Lower lobe of right lung (tissue), 2 donors: ENCODE measurements around the gene SBF1. TPM values are rescaled to one million over a fixed set of nuclear protein-coding genes. Genes with fewer than 3 reads are reported as not detected.

Source experiments
- ATAC-seq, 2 donors: fragments of 200-7000 bp; cut with Tn5 transposase; one replicate each; pipeline ENCODE4 v1.9.1; 2020 to 2022; ENCODE audit warnings: mild to moderate bottlenecking in 2 of 2, moderate library complexity in 2 of 2
- DNase-seq: peaks from one replicate; pipeline ENCODE4 v3.0.0-alpha.2; 2020
- H3K27ac ChIP-seq: fragments of 200-600 bp; one replicate; pipeline ENCODE4 v1.8.0; 2022
- H3K27me3 ChIP-seq: fragments of 200-600 bp; one replicate; pipeline ENCODE4 v1.8.0; 2022; ENCODE audit warnings: low read depth
- H3K36me3 ChIP-seq: fragments of 200-600 bp; one replicate; pipeline ENCODE4 v1.8.0; 2022; ENCODE audit warnings: mild to moderate bottlenecking
- H3K4me1 ChIP-seq: fragments of 200-600 bp; one replicate; pipeline ENCODE4 v1.8.0; 2022
- H3K4me3 ChIP-seq: fragments of 200-600 bp; one replicate; pipeline ENCODE4 v1.8.0; 2022; ENCODE audit warnings: mild to moderate bottlenecking
- H3K9me3 ChIP-seq: fragments of 200-600 bp; one replicate; pipeline ENCODE4 v1.8.0; 2022
- CTCF ChIP-seq: fragments of 200-600 bp; IDR thresholded peaks from one replicate; pipeline ENCODE4 v1.8.0; 2022; ENCODE audit warnings: antibody characterized with exemption, mild to moderate bottlenecking
- intact Hi-C: fragments of 100-400 bp; cut with DNase I; formaldehyde crosslinking; loops from one replicate; pipeline ENCODE4 v1.11.0; 2022
- total RNA-seq: library from RNA; stranded (reverse); fragmentation: NEBNext Ultra II Directional; extraction: Animal tissue kit (Norgen Biotek cat#: 25700); gene quantifications from one replicate; pipeline ENCODE4 v1.2.1, GENCODE V29; 2021
- donor health status: DM: no; HTN: yes; CAD: no; lungs with severe emphysema.

SBF1 gene
- total RNA-seq, 1 donor from 2014 or later: 59.0 TPM

- Histone ChIP-seq H3K36me3 (peaks cover 97% of the 10 kb centered on the region), H3K9me3 (no peaks in the 10 kb centered on the region), H3K4me3 (no peak overlapping the region), H3K27ac (no peak overlapping the region), H3K27me3 (no peaks in the 10 kb centered on the region), H3K4me1 (no peaks in the 10 kb centered on the region)
- ATAC-seq: no peak
- TF ChIP-seq CTCF: no peak
- intact Hi-C loops: no loop called here
- DNase-seq: no peak
Measured at GRCh38 chr22:50455201-50455600, 19.6 kb downstream of the SBF1 start.

DNA sequence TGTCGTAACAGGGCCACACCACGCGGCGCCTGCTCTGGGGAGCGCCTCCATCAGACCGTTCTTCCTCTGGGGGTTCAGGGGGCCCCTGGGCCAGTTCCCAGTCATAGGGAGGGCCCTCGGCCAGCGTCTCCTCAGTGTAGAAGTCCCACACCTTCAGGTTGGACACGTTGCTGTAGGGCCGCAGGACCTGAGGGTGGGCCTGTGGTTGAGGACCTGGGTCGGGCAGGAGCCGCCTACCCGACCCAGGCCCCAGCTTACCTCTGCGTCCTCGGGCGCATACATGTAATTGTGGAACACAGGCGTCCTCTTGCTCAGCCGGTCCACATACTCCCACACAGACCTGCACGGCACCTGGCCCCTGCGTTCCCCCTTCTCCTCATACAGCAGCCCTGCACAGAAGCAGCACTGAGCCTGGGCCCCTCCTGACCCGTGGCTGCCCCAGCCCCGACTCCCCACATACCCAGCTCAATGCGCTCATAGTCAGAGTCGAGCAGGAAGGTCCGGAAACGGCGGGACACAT lies 20.2 kb downstream of the SBF1 start:
- ATAC-seq (no peak), DNase-seq (no peak)
- intact Hi-C loops: no loop called here
- no peaks in the 10 kb centered on the region for H3K9me3 ChIP-seq
- TF ChIP-seq CTCF: no peak
- no peak overlapping the region for H3K27ac ChIP-seq
- H3K36me3 ChIP-seq: peaks cover 97% of the 10 kb centered on the region
- no peaks in the 10 kb centered on the region for H3K4me1 ChIP-seq
- H3K4me3 ChIP-seq: no peak overlapping the region
- H3K27me3 ChIP-seq: no peaks in the 10 kb centered on the region

- DNase-seq (no peak), ATAC-seq (no peak)
- H3K27ac ChIP-seq: no peak overlapping the region
- no peaks in the 10 kb centered on the region for H3K27me3 ChIP-seq
- peaks cover 93% of the 10 kb centered on the region for H3K36me3 ChIP-seq
- TF ChIP-seq CTCF: no peak
- no peaks in the 10 kb centered on the region for H3K9me3 ChIP-seq
- no peak overlapping the region for H3K4me3 ChIP-seq
- intact Hi-C loops: no loop called here
- no peaks in the 10 kb centered on the region for H3K4me1 ChIP-seq
Measured at GRCh38 chr22:50452649-50453048, 22.2 kb downstream of the SBF1 start.

GRCh38 chr22:50447576-50448551 lies 27.0 kb downstream of the SBF1 start:
- Histone ChIP-seq H3K4me3 (no peak overlapping the region), H3K4me1 (peaks cover 25% of the 10 kb centered on the region), H3K36me3 (peaks cover 78% of the 10 kb centered on the region), H3K27me3 (no peaks in the 10 kb centered on the region), H3K27ac (no peak overlapping the region), H3K9me3 (no peaks in the 10 kb centered on the region)
- ATAC-seq (no peak), DNase-seq (no peak)
- TF ChIP-seq CTCF: no peak
- intact Hi-C loops: no loop called here

DNA sequence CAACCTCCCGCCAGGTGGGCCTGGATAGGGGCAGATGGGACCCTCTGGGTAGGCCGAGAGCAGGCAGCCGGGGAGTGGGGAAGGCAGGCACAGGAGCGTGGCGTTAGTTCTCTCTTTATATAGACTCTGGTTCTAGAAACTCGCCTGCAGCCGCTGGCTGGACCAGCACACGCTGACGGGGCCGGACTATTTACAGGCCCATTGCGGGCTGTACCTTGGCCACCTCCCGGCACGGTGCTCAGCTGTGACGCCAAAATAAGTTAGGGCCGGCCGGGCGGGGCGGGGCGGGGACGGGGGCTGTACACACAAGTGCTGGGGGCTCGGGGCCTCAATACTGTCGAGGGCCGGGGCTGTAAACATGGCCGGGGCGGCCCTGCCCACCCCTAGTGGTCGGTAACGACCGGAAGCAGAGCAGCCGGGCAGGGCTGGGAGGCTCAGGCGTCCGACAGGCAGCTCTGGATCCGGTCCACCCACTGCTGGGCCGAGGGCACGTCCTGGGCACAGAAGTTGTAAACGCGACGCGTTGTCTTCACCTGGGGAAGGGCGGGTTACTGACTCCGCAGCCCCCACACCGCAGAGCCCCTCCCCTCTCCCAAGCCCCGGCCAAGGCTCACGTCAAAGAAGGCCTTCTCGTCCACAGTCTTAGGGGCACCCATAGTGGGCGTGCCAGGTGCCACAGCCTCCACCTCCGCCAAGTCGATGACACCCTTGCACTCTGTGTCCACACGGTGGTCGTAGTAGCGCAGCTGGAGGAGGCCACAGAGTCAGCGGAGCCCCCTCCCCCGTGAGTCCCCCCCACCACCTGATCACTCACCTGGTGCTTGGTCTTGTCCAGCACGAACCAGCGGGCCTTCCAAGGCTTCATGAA lies 27.9 kb downstream of the SBF1 start:
- intact Hi-C loops: no loop called here
- Histone ChIP-seq H3K27ac (no peak overlapping the region), H3K9me3 (no peaks in the 10 kb centered on the region), H3K4me3 (no peak overlapping the region), H3K4me1 (peaks cover 25% of the 10 kb centered on the region), H3K27me3 (no peaks in the 10 kb centered on the region), H3K36me3 (peaks cover 71% of the 10 kb centered on the region)
- TF ChIP-seq CTCF: no peak
- ATAC-seq (no peak), DNase-seq (no peak)
